ENCODE results near the gene HBEGF.
A peak's percentile ranks its signal among the peaks of the same experiment; 100 is the strongest.

The HBEGF gene

GRCh38 chr5:140329739-140330481 is 16.5 kb downstream of the HBEGF start:
- no peak for DNase-seq (ENCODE audit: extremely low spot score)
- ChIA-PET POLR2A (interaction anchor here (1.1 to 3.9 kb wide), 3 partner anchors 11 to 27 kb away, joined by 3 to 17 read pairs (median 6); partner anchors contain the start of genes HBEGF and PFDN1), CTCF (interaction anchor here (1.0 to 3.2 kb wide), 3 partner anchors 16 to 85 kb away, joined by 4 to 26 read pairs (median 6); partner anchors contain the start of gene HBEGF)
- TF ChIP-seq CTBP1 (IDR thresholded peaks at IDR 0.05; ENCODE audit: borderline replicate concordance): no peak
- TF ChIP-seq ZNF384 (IDR thresholded peaks at IDR 0.05): no peak
- TF ChIP-seq TARDBP (IDR thresholded peaks at IDR 0.05): no peak
- TF ChIP-seq NFRKB (IDR thresholded peaks at IDR 0.05): no peak
- no peak for TF ChIP-seq FOXM1 (IDR thresholded peaks at IDR 0.05; ENCODE audit: borderline replicate concordance)
- TF ChIP-seq FOXA1 (IDR thresholded peaks at IDR 0.05): no peak

DNA sequence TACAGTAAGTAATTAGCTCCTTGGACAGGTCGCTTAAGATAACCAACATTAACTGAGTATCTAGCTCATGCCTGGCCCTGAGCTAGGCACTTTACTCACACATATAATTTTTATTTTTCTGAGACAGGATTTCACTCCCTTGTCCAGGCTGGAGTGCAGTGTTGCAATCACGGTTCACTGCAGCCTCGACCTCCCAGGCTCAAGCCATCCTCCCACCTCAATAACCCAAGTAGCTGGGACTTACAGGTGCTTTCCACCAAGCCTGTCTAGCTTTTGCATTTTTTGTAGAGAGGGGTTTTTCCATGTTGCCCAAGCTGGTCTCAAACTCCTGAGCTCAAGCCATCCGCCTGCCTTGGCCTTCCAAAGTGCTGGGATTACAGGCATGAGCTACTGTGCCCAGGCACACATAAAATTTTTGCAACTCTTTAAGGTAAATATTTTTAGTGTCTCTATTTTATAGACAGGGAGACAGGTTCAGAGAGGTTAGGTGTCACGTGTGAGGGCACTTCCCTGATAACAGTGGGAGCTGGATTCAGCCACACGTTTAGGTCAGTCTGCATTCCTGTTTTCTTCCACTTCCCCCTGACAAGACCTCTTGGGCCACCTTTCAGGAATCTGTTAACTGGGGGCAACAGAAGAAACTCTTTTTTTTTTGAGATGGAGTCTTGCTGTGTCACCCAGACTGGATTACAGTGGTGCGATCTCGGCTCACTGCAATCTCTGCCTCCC is 18.2 kb downstream of the HBEGF start:
- ChIA-PET POLR2A (interaction anchor here (0.7 to 3.9 kb wide), 5 partner anchors 8 to 26 kb away, joined by 3 to 17 read pairs (median 6); partner anchors contain the start of genes HBEGF and PFDN1), CTCF (interaction anchor here (0.6 to 3.2 kb wide), 6 partner anchors 11 to 88 kb away, joined by 3 to 26 read pairs (median 4); partner anchors contain the start of gene HBEGF)
- TF ChIP-seq ZNF384 (IDR thresholded peaks at IDR 0.05) (no peak), FOXK2 (IDR thresholded peaks at IDR 0.05) (no peak), SP1 (IDR thresholded peaks at IDR 0.05) (no peak), NFRKB (IDR thresholded peaks at IDR 0.05) (no peak), LEF1 (IDR thresholded peaks at IDR 0.05; ENCODE audit: borderline replicate concordance) (no peak), FOXA1 (IDR thresholded peaks at IDR 0.05) (no peak), TARDBP (IDR thresholded peaks at IDR 0.05) (no peak), CTBP1 (IDR thresholded peaks at IDR 0.05; ENCODE audit: borderline replicate concordance) (no peak)
- TF ChIP-seq, protein P1, sequence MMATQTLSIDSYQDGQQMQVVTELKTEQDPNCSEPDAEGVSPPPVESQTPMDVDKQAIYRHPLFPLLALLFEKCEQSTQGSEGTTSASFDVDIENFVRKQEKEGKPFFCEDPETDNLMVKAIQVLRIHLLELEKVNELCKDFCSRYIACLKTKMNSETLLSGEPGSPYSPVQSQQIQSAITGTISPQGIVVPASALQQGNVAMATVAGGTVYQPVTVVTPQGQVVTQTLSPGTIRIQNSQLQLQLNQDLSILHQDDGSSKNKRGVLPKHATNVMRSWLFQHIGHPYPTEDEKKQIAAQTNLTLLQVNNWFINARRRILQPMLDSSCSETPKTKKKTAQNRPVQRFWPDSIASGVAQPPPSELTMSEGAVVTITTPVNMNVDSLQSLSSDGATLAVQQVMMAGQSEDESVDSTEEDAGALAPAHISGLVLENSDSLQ (IDR thresholded peaks at IDR 0.05): no peak
- no peak for DNase-seq (ENCODE audit: extremely low spot score)

DNA sequence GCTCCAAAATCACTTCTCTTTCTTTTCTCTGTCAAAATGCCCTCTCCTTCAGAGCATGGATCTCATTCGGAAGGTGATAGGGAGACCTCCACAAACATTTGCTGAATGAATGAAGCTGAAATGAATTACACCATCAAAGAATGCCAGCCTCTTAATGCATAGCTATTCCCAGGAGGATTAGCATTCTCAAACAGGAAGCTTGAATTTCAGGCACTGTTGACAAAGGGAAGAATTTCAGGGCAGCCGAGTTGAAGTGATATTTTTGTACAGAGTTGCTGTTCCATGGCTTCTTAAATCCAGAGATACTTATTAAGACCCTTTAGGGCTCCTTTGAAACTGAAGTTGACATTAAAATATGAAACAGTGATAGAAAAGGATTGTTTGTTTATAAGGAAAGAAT is 18.8 kb downstream of the HBEGF start:
- ChIA-PET CTCF (interaction anchor here (0.7 to 3.2 kb wide), 4 partner anchors 10 to 88 kb away, joined by 4 to 26 read pairs (median 6); partner anchors contain the start of gene HBEGF), POLR2A (interaction anchor here (1.2 to 3.9 kb wide), 4 partner anchors 9 to 25 kb away, joined by 3 to 17 read pairs (median 10); partner anchors contain the start of genes HBEGF and PFDN1)
- peak; percentile 35 for DNase-seq (ENCODE audit: extremely low spot score)
- no peak for TF ChIP-seq L3MBTL2 (conservative IDR thresholded peaks at IDR 0.05)
- TF ChIP-seq ARNT (IDR thresholded peaks at IDR 0.05): no peak
- no peak for TF ChIP-seq HDGF (IDR thresholded peaks at IDR 0.05; ENCODE audit: borderline replicate concordance)
- TF ChIP-seq, protein P1 (IDR thresholded peaks at IDR 0.05): no peak
- no peak for TF ChIP-seq TARDBP (IDR thresholded peaks at IDR 0.05)
- TF ChIP-seq CTBP1 (IDR thresholded peaks at IDR 0.05; ENCODE audit: borderline replicate concordance): no peak
- no peak for TF ChIP-seq SP1 (IDR thresholded peaks at IDR 0.05)
- TF ChIP-seq LEF1 (IDR thresholded peaks at IDR 0.05; ENCODE audit: borderline replicate concordance): no peak

GRCh38 chr5:140325486-140325885 is 20.9 kb downstream of the HBEGF start:
- TF ChIP-seq TARDBP (IDR thresholded peaks at IDR 0.05): no peak
- TF ChIP-seq HDGF (IDR thresholded peaks at IDR 0.05; ENCODE audit: borderline replicate concordance): no peak

DNA sequence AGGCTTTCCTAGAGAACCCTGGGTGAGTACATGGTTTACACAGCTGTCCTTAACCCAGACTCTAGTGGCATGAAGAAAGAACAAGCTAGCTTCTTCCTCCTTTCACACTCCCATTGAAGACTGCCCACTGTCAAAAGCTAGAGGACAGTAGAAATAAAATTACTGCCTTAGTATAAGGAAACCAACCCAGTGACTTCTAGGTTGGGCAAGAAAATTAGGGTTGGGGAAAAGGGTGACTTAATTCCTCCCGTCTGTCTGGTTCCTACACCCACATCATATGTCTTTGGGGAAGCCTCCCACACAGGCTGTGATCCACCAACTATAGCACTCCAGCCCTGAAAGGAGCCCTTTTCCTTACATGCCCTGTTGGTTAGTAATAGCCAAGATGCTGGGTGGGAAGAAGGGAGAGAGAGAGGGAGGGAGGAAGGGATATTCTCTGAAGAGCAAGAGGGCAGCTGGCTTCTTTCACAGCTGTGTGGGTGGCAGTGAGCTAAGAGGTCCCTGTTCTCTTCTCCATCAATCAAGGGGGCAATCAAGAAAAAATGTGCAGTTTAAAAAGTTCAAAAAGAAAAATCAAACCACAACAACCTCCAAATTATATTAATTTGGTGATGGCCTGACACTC is 21.7 kb downstream of the HBEGF start:
- ChIA-PET POLR2A (interaction anchor here (0.9 to 1.4 kb wide), 3 partner anchors 21 to 77 kb away, joined by 3 to 4 read pairs (median 3); partner anchors contain the start of genes ANKHD1 and PFDN1), CTCF (interaction anchor here (0.6 to 1.8 kb wide), 3 partner anchors 20 to 82 kb away, joined by 3 to 4 read pairs (median 3); partner anchors contain the start of gene HBEGF)
- TF ChIP-seq SP1 (IDR thresholded peaks at IDR 0.05) (no peak), ARNT (IDR thresholded peaks at IDR 0.05) (no peak), CTBP1 (IDR thresholded peaks at IDR 0.05; ENCODE audit: borderline replicate concordance) (no peak), L3MBTL2 (conservative IDR thresholded peaks at IDR 0.05) (no peak), NFRKB (IDR thresholded peaks at IDR 0.05) (no peak), ZNF384 (IDR thresholded peaks at IDR 0.05) (no peak), ELF4 (IDR thresholded peaks at IDR 0.05) (no peak), SUZ12 (IDR thresholded peaks at IDR 0.05) (no peak)
- TF ChIP-seq, protein P1 (IDR thresholded peaks at IDR 0.05): no peak
- no peak for DNase-seq (ENCODE audit: extremely low spot score)

More at GRCh38 chr5:140325486-140325885, 20.9 kb downstream of the HBEGF start:
- no peak for DNase-seq (ENCODE audit: extremely low spot score)
- ChIA-PET CTCF (interaction anchor here (0.6 to 1.4 kb wide), 3 partner anchors 21 to 83 kb away, joined by 3 to 9 read pairs (median 3); partner anchors contain the start of gene HBEGF), POLR2A (no interaction called here)
